GM21528 (cell line): ENCODE measurements around the gene PTBP1.

Experiments
- ATAC-seq: cut with Tn5 transposase; IDR thresholded peaks from one replicate; pipeline ENCODE4 v1.9.1; 2021; ENCODE audit warnings: mild to moderate bottlenecking, moderate library complexity; ENCODE audit not compliant: unreplicated experiment, low FRiP score

PTBP1 gene

DNA sequence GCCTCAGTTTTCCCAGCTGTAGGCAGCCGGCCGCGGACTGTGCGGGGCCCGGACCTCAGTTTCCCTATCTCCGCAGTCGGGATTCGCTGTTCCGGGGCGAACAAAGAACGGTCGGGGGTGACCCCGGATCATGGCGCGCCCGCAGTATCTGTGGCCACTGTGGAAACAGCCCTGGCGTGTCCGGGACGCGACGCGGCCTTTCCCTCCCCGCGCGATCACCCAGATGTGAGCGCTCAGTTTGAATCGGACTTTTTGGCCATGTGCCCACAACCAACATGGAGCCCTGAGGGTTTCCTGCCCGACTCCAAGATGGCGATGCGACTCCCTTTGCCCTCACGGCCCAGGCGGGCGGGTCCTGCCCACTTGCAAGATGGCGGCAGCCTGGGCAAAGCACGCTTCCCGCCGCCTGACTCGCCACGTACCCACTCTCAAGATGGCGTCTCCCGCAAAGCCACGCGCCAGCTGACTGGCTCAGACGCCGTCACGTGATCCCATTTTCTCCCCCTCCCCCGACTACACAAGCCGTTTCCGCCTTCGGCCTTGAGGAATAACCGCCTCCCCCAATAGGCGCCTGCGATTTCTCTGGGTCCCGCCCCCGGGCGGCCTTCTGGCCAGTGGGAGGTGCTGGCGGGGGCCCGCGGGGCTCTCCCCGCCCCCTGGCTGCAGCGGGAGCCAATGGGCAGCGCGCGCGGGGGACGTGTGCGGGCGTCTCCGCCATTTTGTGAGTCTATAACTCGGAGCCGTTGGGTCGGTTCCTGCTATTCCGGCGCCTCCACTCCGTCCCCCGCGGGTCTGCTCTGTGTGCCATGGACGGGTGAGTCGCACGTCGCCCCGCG lies at the start of gene PTBP1:
Gene PTBP1 (plus strand): TSS at position 761 of the 836 bp plus-strand sequence. CDS start 46 bp downstream, at position 807.
- peak; percentile 76 for ATAC-seq

DNA sequence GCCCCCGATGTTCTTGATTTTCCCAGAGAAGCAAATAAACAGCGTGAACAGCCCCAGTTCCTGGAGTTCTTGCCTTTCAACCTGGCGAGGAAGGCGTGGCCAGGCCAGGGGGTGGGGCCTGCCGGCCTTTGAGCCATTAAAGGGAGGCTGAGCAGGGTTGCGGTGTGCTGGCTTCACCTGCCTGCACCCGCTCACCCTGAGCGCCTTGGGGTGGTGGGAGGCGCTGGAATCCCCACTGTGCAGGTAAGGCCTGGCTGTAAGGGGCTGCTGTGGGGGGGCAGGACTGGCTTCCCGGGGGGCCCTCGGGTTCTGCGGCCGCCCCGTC lies 49.0 kb upstream of the PTBP1 start:
- no peak for ATAC-seq

DNA sequence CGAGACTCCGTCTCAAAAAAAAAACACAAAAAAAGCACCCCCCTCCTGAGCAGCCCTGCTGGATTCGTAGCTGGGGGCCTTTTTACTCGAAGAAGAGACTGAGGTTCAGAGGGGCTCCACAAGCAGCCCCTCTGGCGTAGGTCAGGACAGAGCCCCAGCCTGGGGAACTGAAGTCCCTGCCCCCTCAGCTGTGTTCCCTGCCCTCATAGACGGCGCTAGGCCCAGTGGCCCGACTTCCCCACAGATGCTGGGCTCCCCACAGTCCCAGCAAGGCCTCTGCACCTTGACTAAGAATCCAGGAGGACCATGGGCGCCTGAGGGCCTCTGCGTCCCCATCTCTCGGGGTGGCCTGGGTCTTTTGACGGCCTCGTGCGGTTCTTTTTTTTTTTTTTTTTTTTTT lies 47.4 kb upstream of the PTBP1 start:
- ATAC-seq: no peak

DNA sequence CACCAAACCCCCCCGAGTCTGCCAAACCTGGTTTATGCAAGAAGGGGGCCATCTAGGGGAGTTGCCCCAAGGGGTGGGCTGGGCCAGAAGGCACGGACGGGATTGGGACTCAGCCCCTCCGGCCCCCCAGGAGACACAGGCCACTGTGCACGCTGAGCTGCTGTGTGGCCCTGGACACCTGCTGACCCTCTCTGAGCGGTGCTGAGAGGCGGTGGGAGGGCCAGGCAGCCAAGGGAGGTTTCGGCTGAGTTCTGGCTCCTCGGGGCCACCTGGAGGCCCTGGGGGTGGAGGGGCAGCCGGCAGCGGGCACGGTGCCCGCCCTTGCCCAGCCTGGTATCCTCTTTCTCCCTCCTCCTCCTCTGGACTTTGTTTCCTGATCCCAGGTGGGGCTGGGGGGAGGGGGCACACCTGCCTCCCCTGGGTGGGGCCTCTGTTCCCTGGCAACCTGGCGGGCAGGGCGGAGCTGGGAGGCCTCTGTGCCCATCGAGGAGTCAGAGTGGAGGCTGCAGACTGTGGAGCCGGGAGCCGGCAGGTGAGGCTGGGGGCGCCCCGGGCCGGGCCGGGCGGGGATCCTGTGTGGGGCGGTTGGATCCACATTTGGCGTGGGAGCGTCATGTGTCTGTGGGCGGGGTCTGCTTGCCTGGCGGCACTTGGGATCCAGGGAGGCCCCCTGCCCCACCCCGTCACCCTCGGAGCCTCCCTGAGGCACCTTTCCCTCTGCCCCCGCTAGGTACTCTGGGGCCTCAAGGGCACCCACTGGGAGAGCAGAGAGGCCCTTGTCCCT lies 46.4 kb upstream of the PTBP1 start, which contains the start of gene MISP:
Gene MISP (plus strand): TSS at position 473 of the 784 bp plus-strand sequence. CDS start 5,835 bp downstream, outside the sequence.
- ATAC-seq: no peak

DNA sequence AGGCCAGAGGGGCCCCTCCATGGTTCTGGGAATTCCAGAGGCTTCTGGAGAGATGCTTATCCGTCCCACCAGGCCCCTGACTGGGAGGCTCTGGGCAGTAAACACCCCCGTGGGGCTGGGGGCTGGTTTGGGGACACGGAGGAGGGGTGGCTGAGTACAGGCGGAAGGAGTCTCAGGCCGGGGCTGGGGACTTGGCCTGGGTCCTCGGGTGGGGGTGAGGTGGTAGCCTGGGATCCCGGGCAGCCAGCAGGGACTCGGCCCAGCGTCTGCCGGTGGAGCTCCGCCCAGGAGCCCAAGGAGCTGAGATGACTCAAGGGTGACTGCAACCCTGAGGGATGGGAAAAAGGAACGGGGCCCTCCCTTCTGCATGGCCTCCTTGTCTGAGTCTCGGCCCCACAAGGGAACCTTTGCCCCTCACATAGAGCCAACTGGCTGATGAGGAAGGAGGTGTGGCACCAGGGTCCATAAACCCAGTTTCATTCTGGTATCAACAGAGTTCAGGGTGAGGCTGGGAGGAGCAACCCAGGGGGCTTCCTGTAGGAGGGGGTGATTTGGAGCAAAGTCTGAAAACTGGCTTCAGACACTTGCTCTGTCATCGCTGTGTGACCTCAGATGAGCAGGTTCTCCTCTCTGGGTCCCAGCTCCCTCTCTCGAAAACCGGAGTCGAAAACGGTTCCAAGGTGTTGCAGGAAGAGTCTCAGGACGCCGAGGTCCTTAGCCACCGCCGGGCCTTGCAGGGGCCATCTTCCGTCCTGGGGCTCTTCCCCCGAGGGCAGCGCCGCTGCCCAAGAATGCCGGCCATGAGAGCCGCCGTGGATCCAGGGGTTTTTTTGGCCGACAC lies 45.5 kb upstream of the PTBP1 start:
- no peak for ATAC-seq

DNA sequence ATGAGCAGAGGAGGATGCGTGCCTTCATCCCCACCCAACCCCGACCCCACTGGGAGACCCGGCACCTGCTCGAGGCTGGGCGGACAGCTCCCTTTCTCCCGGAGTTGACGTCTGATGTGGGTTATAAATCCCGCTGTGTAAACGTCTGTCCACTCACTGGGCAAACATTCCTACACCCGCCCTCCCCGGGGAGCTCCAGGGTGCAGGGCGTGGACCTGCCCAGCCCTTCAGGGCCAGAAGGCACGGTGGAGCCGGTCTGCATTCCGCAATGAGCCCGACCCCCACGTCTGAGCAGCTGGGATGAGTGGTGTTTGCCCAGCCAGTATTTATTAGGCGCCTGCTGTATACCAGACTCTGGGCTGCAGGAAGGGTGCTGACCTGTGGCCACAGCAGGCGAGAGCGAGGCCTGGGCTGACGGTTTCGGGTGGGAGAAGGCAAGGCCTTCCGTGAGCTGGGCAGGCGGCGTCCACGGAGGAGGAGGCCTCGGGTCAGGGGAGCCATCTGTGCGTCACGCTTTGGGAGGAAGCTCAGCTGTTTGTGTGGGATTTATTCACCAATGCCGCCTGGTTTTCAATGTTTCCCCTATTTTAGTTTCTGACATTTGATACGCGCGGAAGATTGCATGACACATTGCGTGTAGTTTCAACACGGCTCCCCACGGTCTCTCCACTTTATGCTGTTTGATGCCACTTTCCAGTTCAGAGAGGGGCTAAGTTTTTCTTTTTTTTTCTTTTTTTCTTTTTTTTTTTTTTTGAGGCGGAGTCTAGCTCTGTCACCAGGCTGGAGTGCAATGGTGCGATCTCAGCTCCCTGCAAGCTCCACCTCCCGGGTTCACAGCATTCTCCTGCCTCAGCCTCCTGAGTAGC lies 44.4 kb upstream of the PTBP1 start:
- no peak for ATAC-seq

DNA sequence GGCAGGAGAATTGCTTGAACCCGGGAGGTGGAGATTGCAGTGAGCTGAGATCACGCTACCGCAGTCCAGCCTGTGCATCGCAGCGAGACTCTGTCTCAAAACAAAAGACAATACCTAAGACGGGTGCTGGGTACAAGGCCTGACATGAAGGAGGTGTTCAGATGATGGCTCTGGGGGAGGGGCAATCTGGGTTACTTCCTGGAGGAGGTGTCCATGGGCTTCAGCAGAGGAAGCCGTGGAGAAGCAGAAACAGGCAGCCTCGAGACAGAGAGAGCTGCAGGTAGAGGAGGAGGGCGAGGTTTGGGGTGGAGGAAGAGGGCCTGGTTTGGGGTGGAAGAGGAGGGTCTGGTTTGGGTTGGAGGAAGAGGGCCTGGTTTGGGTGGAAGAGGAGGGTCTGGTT lies 42.7 kb upstream of the PTBP1 start:
- no peak for ATAC-seq

DNA sequence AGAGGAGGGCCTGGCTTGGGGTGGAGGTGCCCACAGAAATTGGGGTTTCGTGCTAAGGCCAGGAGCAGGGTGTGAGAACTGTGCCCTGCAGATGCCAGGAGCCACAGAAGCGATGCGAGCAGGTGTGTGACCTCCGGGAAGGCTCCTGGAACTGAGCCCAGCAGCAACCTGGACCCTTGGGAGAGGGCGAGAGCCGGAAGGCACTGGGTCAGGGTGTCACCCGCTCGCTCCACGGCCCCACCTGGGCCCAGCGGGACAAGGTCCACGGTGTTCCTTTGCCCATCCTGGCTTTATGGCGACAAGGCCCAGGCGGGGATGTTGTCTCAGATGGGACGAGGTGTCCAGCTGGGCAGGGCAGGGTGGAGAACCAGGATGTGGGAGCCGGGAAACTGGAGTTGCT lies 42.2 kb upstream of the PTBP1 start:
- no peak for ATAC-seq

DNA sequence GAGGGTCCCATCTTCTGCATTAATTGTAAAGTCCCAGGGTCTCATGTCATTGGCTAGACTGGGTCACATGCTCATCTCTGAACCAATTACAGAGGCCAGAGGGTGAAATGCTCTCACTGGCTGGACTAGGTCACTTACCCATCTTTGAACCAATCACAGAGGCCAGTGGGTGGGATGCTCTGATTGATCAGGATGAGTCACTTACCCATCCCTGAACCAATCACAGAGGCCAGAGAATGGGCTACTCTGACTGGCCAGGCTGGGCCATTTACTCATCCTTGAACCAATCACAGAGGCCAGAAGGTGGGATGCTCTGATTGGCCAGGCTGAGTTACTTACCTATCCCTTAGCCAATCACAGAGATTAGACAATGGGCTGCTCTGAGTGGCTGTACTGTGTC lies 41.0 kb upstream of the PTBP1 start:
- ATAC-seq: no peak

DNA sequence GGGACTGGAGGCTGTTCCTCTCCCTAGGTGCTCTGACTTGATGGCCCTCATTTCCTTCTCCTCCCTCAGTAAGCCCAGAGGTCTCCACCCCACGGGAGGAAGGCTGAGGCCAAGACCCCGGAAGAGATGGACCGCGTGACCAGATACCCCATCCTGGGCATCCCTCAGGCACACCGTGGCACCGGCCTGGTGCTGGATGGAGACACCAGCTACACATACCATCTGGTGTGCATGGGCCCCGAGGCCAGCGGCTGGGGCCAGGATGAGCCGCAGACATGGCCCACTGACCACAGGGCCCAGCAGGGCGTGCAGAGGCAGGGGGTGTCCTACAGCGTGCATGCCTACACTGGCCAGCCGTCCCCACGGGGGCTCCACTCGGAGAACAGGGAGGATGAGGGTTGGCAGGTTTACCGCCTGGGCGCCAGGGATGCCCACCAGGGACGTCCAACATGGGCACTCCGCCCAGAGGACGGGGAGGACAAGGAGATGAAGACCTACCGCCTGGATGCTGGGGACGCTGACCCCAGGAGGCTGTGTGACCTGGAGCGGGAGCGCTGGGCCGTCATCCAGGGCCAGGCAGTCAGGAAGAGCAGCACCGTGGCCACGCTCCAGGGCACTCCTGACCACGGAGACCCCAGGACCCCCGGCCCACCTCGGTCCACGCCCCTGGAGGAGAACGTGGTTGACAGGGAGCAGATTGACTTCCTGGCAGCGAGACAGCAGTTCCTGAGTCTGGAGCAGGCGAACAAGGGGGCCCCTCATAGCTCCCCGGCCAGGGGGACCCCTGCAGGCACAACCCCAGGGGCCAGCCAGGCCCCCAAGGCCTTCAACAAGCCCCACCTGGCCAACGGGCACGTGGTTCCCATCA lies 40.2 kb upstream of the PTBP1 start:
- ATAC-seq: no peak

DNA sequence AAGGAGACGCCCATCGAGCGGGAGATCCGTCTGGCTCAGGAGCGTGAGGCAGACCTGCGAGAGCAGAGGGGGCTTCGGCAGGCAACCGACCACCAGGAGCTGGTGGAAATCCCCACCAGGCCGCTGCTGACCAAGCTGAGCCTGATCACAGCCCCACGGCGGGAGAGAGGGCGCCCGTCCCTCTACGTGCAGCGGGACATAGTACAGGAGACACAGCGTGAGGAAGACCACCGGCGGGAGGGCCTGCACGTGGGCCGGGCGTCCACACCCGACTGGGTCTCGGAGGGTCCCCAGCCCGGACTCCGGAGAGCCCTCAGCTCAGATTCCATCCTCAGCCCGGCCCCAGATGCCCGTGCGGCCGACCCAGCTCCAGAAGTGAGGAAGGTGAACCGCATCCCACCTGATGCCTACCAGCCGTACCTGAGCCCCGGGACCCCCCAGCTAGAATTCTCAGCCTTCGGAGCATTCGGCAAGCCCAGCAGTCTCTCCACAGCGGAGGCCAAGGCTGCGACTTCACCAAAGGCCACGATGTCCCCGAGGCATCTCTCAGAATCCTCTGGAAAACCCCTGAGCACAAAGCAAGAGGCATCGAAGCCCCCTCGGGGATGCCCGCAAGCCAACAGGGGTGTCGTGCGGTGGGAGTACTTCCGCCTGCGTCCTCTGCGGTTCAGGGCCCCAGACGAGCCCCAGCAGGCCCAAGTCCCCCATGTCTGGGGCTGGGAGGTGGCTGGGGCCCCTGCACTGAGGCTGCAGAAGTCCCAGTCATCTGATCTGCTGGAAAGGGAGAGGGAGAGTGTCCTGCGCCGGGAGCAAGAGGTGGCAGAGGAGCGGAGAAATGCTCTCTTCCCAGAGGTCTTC lies 39.2 kb upstream of the PTBP1 start:
- no peak for ATAC-seq

DNA sequence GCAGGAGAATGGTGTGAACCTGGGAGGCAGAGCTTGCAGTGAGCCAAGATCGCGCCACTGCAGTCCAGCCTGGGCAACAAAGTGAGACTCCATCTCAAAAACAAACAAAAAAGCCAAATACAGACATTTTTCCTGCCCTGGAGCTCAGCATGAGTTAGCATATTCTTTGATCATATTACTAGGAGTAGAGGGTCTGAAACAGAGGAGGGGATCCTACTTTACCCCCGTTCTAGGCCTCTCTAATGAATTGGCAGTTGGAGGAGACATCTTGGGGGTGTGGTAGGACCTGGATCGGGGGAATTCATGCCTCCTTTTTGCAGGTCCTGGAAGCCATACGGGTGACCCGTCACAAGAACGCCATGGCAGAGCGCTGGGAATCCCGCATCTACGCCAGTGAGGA lies 34.1 kb upstream of the PTBP1 start:
- ATAC-seq: no peak

DNA sequence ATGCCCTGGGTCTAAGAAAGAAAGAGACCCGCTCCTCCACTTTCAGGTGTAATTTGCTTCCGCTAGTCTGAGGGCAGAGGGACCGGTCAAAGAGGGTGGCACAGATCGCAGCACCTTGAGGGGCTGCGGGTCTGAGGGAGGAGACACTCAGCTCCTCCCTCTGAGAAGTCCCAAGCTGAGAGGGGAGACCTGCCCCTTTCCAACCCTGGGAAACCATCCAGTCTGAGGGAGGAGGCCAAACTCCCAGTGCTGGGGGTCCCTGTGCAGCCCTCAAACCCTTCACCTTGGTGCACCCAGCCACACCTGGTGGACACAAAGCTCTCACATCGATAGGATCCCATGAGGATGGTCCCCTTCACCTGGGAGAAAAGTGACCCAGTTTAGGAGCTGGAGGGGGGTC lies 33.4 kb upstream of the PTBP1 start:
- no peak for ATAC-seq

DNA sequence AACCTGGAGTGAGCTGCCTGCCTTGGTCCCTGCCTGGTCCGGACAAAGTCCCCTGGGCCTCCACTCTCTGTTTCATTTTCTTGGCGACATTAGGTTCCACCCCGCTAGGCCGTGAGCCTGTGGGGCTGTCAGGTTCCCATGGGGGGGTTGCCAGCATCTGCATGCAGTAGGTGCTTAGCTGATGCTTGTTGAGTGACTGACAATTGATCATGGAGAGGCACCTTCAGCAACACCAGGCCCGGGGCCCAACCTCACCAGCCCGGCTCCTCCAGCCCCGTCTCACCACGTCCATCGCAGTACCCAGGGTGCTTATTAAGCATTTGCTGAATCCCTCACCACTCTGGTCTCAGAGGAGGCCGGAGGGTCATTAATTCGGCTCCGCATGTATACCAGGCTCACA lies 33.0 kb upstream of the PTBP1 start:
- ATAC-seq: no peak

DNA sequence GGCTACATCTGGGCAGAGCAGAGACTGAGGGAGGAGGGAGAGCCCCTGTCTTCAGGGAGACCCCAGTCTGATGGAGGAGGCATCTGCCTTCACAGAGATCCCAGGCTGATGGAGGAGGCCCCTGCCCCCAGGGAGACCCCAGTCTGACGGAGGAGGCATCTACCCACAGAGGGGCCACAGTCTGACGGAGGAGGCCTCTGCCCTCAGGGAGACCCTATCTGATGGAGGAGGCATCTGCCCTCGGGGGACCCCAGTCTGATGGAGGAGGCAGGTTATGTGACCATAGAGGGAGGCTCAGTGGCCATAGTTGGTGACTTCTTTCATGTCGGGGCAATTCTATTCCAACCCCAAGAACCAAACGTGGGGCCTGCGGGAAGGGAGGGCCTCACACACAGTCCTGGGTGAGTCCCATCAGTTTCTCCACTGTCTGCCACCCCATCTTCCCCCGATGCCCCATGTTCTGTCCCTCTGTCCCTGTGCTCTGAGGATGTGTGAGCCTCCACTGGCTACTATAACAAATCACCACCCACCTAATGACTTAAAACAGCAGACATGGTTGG lies 32.0 kb upstream of the PTBP1 start:
- no peak for ATAC-seq

DNA sequence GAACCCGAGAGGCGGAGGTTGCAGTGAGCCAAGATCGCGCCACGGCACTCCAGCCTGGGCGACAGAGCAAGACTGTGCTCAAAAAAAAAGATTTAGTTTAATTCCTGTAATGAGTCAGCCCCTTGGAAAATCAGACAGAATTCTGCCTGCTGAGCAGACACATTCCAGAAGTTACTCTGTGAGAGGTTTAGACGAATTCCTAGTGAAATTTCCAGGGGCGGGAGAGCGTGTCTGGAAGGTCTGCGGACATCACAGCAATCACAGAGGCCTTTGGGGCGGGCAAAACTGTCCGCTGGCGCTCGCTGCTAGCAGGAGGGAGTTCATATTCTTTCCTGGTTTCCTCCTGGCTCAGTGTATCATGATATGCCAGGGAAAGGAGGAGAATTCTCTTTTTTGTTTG lies 28.8 kb upstream of the PTBP1 start:
- ATAC-seq: no peak

DNA sequence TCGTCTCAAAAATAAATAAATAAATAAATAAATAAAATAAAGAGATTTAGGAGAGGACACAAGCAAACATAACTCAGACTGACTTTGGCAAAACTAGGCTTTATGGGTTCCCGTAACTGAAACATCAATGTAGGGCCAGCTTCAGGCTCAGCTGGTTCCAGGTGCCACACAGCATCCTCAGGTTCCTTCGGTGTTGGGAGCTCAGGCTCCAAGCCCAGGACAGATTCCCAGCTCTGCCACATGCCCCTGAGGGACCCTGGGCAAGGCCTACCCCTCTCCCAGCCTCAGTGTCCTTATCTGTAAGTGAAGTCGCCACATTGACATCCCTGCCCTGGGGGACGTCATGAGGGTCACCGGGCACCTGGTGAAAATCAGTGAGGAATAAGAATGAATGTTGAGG lies 27.6 kb upstream of the PTBP1 start:
- ATAC-seq: no peak

DNA sequence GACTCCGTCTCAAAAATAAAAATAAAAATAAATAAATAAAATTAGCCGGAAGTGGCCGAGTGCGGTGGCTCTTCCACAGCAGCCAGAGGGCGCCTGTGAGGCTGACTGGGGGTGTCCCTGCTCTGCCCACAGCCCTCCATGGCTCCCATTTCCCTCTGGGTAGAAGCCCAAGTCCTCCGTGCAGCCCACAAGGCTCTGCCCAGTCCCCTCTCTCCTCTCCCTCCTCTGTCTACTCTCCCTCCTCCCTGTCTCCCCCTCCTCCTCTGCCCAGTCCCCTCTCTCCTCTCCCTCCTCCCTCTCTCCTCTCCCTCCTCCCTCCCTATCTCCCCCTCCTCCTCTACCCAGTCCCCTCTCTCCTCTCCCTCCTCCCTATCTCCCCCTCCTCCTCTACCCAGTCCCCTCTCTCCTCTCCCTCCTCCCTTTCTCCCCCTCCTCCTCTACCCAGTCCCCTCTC lies 25.9 kb upstream of the PTBP1 start:
- ATAC-seq: no peak
